Cardiac muscle cell (in vitro differentiated cells and primary cell): ENCODE data around the gene IGIP. TPM values are rescaled to one million over a fixed set of nuclear protein-coding genes. Genes with fewer than 3 reads are reported as not detected.

Experiments
- DNase-seq, 2 donors: peaks; one replicate each; pipeline versions ENCODE4 v3.0.0 to v3.0.0-alpha.2; 2010 to 2017; ENCODE audit warnings: low read depth in 1 of 2, low spot score in 1 of 2
- H3K27ac ChIP-seq: fragments of 200-600 bp; sonication (generic); 2 replicates; pipeline ENCODE4 v1.5.1; 2016
- H3K27me3 ChIP-seq: fragments of 200-600 bp; sonication (generic); 2 replicates; pipeline ENCODE4 v1.6.0; 2016; ENCODE audit warnings: control low read depth
- H3K36me3 ChIP-seq: fragments of 200-600 bp; sonication (generic); 2 replicates; pipeline ENCODE4 v1.5.1; 2016; ENCODE audit warnings: control low read depth
- H3K4me1 ChIP-seq: fragments of 200-600 bp; sonication (generic); 2 replicates; pipeline ENCODE4 v1.8.1; 2017; ENCODE audit warnings: low read depth, mild to moderate bottlenecking, mixed run types
- H3K4me3 ChIP-seq: fragments of 200-600 bp; sonication (generic); 2 replicates; pipeline ENCODE4 v1.5.1; 2016; ENCODE audit warnings: mild to moderate bottlenecking
- H3K9me3 ChIP-seq: fragments of 200-600 bp; sonication (generic); 2 replicates; pipeline ENCODE4 v1.5.1; 2017; ENCODE audit warnings: low read depth, mild to moderate bottlenecking, control low read depth
- polyA plus RNA-seq: library from polyadenylated mRNA; unstranded; fragments of >200 nt; fragmentation: Nextera tagmentation; extraction: Ambion mirVana; gene quantifications from 2 replicates; pipeline ENCODE4 v1.2.1, GENCODE V29; 2016
- total RNA-seq: library from RNA; depleted of rRNA; stranded (reverse); fragments of >200 nt; gene quantifications from 2 replicates; pipeline ENCODE4 v1.2.3, GENCODE V29; 2016
- TF ChIP-seq, protein P1 (sequence below): IDR thresholded peaks from 2 replicates; pipeline ENCODE4 v1.5.1; 2012; ENCODE audit warnings: low read depth, mild to moderate bottlenecking, low read length

IGIP gene
- total and polyA plus RNA-seq, 2 experiments from 2014 or later: 0.51 to 4.8 TPM

DNA sequence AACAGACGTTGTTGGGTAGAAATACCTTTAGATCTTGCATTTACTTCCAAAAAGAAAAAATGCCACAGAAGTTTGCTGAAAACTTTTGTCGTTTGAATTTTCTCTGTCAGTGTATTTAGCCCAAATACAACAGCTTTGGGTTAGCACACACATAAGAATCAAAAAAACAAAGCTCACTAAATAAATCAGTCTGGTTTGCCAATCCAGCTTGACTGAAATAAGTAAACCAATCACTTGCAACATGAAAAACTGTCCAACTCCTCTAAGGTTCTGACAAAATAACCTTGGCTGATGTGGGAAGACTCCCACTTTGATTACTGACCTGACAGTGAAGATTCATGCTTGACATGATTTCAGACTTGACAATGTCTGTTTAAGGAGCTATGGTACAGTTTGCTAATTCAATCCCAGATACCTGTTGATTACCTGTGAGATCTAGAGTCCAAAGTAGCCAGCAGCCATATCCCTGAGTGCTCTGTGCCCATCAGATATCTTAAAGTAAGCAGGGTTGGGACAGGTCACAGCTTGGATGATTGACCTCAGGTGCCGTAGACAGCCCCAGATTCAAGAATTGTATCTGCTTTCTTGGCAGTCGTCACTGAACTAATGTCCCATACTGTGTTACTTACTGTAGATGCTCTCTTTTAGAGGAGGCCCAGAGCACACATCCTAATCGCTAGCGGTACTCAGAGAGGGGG lies 727 bp downstream of the IGIP start:
- Histone ChIP-seq H3K27ac (no peak overlapping the region), H3K36me3 (no peaks in the 10 kb centered on the region), H3K4me1 (peaks cover 30% of the 10 kb centered on the region), H3K4me3 (no peak overlapping the region), H3K9me3 (no peaks in the 10 kb centered on the region), H3K27me3 (no peaks in the 10 kb centered on the region)
- no peak for DNase-seq
- TF ChIP-seq, protein P1, sequence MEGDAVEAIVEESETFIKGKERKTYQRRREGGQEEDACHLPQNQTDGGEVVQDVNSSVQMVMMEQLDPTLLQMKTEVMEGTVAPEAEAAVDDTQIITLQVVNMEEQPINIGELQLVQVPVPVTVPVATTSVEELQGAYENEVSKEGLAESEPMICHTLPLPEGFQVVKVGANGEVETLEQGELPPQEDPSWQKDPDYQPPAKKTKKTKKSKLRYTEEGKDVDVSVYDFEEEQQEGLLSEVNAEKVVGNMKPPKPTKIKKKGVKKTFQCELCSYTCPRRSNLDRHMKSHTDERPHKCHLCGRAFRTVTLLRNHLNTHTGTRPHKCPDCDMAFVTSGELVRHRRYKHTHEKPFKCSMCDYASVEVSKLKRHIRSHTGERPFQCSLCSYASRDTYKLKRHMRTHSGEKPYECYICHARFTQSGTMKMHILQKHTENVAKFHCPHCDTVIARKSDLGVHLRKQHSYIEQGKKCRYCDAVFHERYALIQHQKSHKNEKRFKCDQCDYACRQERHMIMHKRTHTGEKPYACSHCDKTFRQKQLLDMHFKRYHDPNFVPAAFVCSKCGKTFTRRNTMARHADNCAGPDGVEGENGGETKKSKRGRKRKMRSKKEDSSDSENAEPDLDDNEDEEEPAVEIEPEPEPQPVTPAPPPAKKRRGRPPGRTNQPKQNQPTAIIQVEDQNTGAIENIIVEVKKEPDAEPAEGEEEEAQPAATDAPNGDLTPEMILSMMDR: no peak

DNA sequence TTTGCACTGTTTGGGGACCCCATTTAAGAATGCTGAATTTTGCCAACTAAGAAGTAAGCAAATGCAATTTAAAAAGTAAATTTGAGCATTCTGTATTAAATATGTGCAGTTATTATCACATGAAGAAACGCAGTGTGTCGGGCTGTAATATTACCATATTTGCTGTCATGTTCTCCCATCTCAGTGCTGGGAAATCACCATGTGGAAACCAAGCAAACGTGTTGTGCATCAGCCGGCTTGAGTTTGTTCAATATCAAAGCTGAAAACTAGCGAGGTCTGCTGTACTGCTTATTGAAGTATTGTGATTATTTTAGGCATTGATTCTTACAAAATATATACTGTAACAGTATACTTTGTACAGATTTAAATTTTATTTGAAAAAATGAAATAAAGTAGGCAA lies 2.6 kb downstream of the IGIP start:
- no peak for DNase-seq
- no peaks in the 10 kb centered on the region for H3K36me3 ChIP-seq
- no peaks in the 10 kb centered on the region for H3K9me3 ChIP-seq
- TF ChIP-seq, protein P1: no peak
- H3K27me3 ChIP-seq: no peaks in the 10 kb centered on the region
- peaks cover 26% of the 10 kb centered on the region for H3K4me1 ChIP-seq
- no peak overlapping the region for H3K27ac ChIP-seq
- H3K4me3 ChIP-seq: no peak overlapping the region

DNA sequence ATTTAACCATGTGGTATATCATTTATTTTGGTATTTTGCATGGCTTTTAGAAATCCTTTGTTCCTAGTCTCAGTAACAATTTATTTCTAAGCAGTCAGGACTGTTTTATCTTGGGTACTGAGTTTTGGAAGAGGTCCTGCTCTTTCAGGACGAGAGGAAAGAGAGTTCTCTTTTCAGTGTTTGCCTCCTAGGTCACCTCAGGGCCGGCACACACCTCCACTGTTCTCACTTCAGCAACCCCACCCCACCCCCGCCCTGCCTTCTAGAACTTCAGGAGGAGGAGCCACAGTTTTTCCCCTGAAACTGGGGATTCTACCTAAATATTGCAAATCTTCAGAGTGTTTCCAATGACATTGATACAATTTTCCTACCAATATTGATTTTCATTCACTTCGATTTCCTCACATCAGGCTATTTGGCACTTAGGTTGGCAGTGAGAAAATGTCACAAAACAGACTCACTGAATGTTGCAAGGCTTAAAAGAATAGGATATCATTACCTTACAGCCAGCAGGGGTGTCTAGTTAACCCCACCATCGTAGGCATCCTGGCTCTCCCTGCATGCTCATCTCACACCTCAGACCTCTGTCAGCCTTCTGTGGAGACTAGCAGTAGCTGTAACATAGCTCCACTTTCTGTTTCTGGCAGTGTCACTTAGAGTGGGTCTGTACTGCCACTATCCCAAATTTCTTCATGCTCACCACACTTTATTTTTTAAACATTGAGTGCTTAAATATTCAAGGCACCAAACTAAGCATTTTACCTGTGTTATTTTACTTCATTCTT lies 5.4 kb downstream of the IGIP start:
- Histone ChIP-seq H3K9me3 (no peaks in the 10 kb centered on the region), H3K36me3 (no peaks in the 10 kb centered on the region), H3K4me1 (peaks cover 6% of the 10 kb centered on the region), H3K27ac (no peak overlapping the region), H3K27me3 (no peaks in the 10 kb centered on the region), H3K4me3 (no peak overlapping the region)
- TF ChIP-seq, protein P1: no peak
- DNase-seq: no peak

DNA sequence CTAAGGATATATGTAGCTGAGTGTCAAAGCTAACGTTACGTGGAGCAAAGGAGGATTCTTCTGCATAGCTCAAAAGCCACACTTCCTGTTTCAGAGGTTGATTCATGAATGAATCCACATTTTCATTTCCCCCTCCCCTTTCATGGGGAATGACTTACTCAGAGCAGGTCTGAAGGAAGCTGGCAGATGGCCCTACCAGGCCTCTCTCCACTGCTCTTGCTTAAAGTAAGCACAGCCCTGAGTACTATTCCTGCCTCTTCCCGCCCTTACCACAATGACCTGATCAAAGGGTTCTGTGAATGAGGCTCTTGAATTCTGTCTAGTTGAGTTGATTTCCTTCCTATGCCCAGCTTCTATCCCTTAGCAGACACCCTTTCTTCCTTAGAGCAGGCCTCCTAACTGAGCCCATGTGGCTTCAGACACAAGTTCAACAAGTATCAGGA lies 6.3 kb downstream of the IGIP start:
- Histone ChIP-seq H3K27ac (no peak overlapping the region), H3K36me3 (no peaks in the 10 kb centered on the region), H3K27me3 (no peaks in the 10 kb centered on the region), H3K9me3 (no peaks in the 10 kb centered on the region), H3K4me1 (peaks cover 6% of the 10 kb centered on the region), H3K4me3 (no peak overlapping the region)
- DNase-seq: peak in 1 of 2 donors; percentile 89
- TF ChIP-seq, protein P1: no peak

DNA sequence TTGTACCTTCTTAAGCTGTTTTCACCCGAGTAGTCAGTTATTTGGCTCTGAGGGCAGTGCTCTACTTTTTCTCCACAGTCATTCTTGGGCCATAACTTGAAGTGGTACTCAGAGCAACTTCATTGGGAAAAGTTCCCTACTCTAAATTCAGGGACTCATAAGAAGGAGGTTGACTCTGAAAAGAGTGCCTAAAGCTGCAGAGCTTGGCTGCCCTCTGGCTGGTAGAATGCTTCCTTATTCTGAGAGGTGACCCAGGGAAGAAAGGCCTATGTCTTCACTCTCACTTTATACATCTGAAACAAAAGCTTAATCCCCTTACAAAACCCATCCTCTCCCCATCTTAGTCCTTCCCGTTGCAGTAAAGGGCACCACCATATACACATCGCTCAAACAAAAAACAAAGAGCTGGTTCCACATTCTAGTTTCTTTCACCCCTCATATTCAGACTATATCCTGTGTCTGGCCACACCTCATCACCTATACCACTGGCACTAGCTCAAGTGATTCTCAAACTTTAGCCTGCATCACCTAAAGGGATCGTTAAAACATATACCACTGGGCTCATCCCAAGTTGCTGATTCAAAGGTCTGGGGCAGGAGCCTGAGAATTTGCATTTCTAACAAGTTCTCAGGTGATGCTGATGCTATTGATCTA lies 7.9 kb downstream of the IGIP start:
- H3K4me3 ChIP-seq: no peak overlapping the region
- H3K27ac ChIP-seq: no peak overlapping the region
- H3K36me3 ChIP-seq: no peaks in the 10 kb centered on the region
- H3K27me3 ChIP-seq: peaks cover 3% of the 10 kb centered on the region
- no peak for DNase-seq
- H3K4me1 ChIP-seq: peaks cover 6% of the 10 kb centered on the region
- TF ChIP-seq, protein P1: no peak
- H3K9me3 ChIP-seq: no peaks in the 10 kb centered on the region
